MV-4-11 (cell line): Measurements from ENCODE around the gene WDR48.

Source experiments
- DNase-seq: peaks from one replicate; lab custom pipeline; 2025; lab: John Stamatoyannopoulos, UW

Gene WDR48

DNA sequence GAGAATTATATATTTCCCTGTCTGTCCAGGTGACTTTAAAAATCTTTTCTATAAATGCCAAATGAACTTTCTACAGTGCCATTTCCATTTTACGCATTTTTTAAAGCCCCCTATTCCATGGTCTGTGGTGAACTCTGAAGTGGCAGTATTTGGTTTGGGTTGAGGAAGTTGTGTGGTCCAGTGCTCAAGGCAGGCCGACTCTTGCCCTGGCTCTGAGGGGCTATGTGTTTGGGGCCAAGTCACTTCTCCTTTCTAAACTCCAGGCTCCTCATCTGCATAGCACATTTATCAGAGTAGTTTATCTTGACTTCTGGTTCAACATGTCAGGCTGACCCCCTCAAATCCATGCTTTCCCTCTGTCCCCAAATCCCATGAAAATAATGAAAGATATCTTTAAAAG is 69.8 kb downstream of the WDR48 start:
- DNase-seq = peak; percentile 54

- DNase-seq = no peak
Measured at GRCh38 chr3:39122813-39123212, 71.0 kb downstream of the WDR48 start.

- DNase-seq = no peak
Measured at GRCh38 chr3:39124876-39125840, 73.3 kb downstream of the WDR48 start.

DNA sequence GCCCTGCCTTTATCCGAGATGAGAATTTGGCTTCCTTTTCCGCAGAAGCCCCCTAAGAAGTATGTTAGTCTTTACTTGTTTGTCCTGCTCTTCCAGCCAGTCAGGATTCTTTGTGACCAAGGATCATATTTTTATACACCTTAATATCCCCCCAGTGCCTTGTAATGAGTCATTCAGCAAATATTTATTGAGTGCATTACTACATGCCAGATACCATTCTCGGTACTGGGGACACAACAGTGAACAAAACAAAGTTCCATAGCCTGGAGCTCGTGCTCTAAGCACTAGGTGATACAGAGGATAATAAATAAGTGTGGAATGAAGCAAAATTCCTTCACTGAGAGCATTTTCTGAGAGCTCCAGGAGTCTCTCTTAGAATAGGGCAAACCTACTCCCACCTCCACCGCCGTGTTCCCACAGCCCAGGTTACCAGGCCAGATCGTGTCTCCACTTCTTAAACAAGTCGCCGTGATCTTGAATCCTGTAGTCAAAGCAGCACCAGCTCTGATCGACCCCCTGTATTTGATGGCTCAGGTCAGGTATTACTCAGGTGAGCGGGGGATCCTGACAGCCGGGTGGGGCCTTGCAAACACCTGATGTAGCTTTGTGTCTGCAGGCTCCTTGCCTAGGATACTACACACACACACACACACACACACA is 74.2 kb downstream of the WDR48 start:
- DNase-seq = no peak

- DNase-seq = peak; percentile 85
Measured at GRCh38 chr3:39126532-39127071, 74.8 kb downstream of the WDR48 start.

DNA sequence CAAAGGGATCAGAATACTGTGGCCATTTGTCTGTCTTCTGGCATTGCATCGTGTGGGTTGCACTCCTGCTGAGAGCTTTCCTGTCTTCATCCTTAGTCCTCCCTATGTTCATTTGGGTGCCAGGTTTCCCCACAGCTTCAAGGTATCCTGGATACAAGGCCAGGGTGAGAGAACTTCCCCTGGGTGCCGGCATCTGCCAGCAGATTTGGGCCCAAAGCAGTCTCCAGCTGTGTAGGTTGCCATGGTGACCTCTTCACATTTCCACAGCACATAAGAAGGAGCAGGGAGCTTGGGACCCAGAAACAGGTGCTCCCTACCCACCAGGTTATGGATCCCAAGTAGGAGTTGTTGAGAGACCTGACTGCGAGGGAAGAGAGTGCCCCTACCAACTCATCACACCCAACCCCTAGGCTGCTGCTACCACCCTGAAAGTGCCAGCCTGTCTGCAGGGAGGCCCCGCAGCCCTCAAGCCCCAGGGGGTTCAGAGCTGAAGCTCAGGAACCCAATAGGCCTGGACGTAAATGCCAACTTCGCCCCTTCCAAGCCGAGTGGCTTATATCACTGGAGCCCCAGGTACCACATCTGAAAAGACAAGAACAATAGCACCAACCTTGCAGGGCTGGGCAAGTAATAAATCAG is 75.6 kb downstream of the WDR48 start:
- no peak for DNase-seq

DNA sequence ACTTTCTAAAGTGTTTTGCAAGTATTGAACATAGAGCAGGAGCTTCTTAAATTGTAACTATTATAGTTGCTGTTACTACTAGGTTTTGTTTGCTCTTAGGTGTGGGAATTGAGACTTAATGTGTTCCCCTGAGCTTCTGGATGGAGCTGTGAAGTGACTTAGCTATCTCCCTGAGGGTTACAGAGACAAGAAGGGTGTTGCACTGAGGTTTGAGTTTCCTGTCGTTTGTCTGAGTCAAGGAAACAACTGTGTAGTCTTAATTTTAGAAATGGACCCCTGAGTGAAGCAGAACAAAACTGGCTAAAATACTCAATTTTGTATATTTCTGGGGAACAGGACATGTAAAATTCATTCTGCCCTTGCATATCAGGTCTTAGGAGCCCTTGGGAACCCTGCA is 76.1 kb downstream of the WDR48 start:
- DNase-seq = no peak

- DNase-seq = no peak
Measured at GRCh38 chr3:39128951-39129350, 77.1 kb downstream of the WDR48 start.

- no peak for DNase-seq
Measured at GRCh38 chr3:39130026-39130425, 78.2 kb downstream of the WDR48 start.

- DNase-seq = no peak
Measured at GRCh38 chr3:39130693-39131265, 79.0 kb downstream of the WDR48 start.

DNA sequence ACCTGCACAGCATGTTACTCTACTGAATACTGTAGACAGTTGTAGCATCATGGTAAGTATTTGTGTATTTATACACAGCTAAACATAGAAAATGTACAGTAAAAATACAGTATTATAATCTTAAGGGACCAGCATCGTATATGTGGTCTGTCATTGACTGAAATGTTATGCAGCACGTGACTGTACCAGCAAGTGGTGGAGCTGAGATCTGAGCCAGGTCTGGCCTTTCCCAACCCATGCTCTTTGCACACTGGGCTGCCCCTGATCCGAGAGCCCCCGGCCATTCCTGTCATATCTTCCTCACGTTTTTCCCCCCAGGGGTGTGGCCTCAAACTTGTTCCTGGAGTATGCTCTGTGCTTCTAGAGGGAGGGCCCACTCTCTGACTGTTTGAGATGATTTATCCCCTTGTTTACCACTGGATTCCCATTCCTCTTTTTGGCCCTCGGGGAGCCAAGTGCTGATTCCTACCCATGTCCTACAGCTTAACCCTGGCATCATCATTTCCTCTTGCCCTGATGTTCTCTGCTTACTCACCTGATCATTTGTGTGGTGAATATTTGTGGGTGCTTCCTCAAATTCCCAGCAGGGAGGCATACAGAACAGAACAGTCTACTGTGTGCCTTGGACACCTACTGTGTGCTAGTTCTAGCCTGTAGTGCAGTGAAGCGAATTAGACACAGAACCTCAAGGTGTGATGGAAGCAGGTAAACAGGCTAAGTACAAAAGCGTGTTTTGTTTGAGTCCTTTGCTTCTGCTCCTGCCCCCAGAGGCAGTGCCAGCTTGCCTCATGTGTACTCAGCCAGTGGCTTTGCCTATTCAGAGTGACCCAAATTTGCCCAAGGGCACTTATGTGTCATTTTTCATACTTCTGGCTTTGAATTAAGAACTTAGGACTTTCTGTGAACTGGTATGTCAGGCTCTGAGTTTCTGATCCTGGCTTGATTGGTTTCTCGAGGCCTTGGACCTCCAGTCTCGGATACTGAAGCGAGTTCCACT is 80.6 kb downstream of the WDR48 start:
- DNase-seq = no peak

- no peak for DNase-seq
Measured at GRCh38 chr3:39133093-39133490, 81.3 kb downstream of the WDR48 start.

- DNase-seq = no peak
Measured at GRCh38 chr3:39133822-39134221, 82.0 kb downstream of the WDR48 start.

DNA sequence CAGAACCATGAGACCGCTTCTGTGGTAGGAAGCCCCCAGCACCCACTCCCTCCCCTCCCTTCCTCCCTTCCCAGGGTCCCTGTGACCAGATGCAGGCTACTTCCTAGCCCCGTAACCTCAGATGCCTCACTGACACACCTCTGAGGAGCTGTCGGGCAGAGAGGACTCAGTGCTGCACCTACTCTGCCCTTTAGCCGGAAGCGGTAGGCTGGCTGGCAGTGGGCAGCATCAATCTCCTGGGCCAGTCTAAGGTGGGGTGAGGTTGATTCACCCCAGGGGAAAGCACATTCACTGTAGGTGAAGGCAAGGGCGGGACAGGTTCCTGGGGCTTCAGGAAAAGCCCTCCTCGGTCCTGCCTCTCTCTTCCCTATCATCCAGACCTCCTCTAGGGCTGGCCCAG is 82.5 kb downstream of the WDR48 start:
- no peak for DNase-seq

DNA sequence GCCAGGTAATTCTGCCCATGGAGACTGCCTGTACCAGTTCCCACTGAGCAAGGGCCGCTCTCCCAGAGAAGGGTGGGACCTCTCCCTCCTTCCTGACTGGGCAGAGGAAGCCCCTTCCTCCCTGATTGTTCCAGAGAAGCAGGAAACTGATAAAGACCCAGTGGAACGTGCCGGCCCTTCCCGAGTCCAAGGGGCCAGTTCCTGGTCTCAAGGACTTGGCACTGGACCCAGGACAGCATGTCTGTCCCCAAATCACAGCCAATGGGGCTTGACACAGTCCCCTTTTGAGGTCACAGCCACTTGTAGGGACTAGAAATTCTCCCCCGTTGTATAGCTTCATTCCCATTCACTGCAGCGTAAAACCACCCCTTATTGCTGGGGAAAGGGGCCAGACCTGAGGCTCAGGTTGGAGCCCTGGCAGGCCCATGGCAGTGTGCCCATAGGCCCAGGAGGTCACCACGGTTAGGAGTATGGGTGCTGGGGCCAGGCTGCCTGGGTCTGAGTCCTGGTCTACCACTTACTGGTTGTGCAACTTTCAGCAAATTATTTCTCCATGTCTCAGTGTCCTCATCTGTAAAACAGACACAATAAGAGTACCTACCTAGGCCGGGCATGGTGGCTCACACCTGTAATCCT is 83.5 kb downstream of the WDR48 start:
- DNase-seq = no peak

DNA sequence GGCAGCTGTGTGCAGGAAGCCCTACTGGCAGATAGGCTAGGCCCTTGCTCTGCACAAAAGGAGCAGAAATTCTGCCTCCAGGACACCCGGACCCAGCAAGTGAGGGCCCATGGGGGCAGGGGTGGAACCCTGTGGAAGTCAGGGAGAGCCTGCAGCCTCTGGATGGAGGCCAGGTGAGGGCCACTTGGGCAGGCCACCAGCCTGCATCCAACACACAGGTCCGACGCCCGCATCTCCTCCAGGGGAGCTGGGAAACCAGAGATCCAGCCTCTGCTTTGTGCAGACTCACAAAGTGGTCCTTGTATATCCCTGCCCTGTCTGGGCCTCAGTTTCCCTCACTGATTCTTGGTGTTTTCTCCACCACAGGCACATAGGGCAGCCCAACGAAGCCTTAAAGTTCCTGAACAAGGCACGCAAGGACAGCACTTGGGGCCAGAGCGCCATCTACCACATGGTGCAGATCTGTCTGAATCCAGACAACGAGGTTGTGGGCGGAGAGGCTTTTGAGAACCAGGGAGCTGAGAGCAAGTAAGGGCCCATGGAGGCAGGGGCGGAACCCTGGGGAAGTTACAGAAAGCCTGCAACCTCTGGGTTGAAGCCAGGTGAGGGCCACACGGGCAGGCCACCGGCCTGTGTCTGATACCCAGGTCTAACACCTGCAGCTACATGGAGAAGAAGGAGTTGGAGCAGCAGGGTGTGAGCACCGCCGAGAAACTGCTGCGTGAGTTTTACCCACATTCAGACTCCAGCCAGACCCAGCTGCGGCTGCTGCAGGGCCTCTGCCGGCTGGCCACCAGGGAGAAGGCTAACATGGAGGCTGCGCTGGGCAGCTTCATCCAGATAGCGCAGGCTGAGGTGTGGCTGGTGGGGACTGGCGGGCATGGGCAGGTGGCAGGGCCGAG is 85.0 kb downstream of the WDR48 start:
- no peak for DNase-seq

DNA sequence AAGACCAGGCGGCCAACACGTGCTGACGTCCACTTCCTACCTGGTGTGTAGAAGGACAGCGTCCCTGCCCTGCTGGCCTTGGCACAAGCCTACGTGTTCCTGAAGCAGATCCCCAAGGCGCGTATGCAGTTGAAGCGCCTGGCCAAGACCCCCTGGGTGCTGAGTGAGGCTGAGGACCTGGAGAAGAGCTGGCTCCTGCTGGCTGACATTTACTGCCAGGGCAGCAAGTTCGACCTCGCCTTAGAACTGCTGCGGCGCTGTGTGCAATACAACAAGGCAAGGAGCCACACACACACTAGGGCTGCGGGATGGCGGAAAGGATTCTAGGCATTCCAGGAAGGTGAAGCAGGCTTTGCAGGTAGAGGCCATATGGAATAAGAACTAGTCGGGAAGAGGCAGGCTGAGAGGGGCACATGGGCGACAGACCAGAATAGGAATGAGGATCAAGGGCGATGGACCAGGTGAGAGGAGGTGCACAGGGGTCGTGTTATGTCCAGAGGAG is 85.7 kb downstream of the WDR48 start:
- no peak for DNase-seq

GRCh38 chr3:39137991-39138803 is 86.4 kb downstream of the WDR48 start:
- DNase-seq = no peak
